PC-3 (cell line): ENCODE measurements around the gene GCSH. TPM values are rescaled to one million over a fixed set of nuclear protein-coding genes. Genes with fewer than 3 reads are reported as not detected.
A peak's percentile ranks its signal among the peaks of the same experiment; 100 is the strongest.

ENCODE experiments used
- ATAC-seq: fragments of 200-7000 bp; cut with Tn5 transposase; 2 replicates; pipeline ENCODE4 v1.9.1; 2020; ENCODE audit warnings: mild to moderate bottlenecking, moderate library complexity
- BruUV-seq: library from RNA; stranded (reverse); fragments of 400-500 nt; replicated peaks from 2 replicates; lab custom pipeline; 2021; lab: Mats Ljungman, UMichigan
- CTCF ChIA-PET: fragments of 300-600 bp; sonication (Branson Sonifier 250); formaldehyde crosslinking; loops from one replicate; lab custom pipeline; 2022; ENCODE audit warnings: antibody characterized with exemption; lab: Charles Lee
- POLR2A ChIA-PET: fragments of 300-600 bp; sonication (Branson Sonifier 250); formaldehyde crosslinking; loops from one replicate; lab custom pipeline; 2022; ENCODE audit warnings: antibody characterized with exemption; ENCODE audit not compliant: unreplicated experiment; lab: Charles Lee
- DNase-seq: peaks from one replicate; pipeline ENCODE4 v3.0.0-alpha.2; 2015
- H2AFZ ChIP-seq: fragments of 300-600 bp; sonication (generic); 2 replicates; pipeline ENCODE4 v1.6.0; 2016; ENCODE audit warnings: antibody characterized with exemption, low read length
- H3F3A ChIP-seq: fragments of 300-600 bp; sonication (generic); one replicate; pipeline ENCODE4 v1.6.0; 2017; ENCODE audit warnings: antibody characterized with exemption, low read length, control low read depth, mild to moderate bottlenecking; ENCODE audit not compliant: unreplicated experiment
- H3K27ac ChIP-seq: fragments of 300-600 bp; sonication (generic); 2 replicates; pipeline ENCODE4 v1.5.1; 2016; ENCODE audit warnings: mild to moderate bottlenecking, low read length
- H3K27me3 ChIP-seq: fragments of 300-600 bp; sonication (generic); 2 replicates; pipeline ENCODE4 v1.6.1; 2016; ENCODE audit warnings: low read length, mixed read lengths
- H3K36me3 ChIP-seq: fragments of 300-600 bp; sonication (generic); 2 replicates; pipeline ENCODE4 v1.6.1; 2016; ENCODE audit warnings: low read depth, mixed run types, low read length, mixed read lengths
- H3K4me1 ChIP-seq: fragments of 300-600 bp; sonication (generic); 2 replicates; pipeline ENCODE4 v1.5.1; 2016; ENCODE audit warnings: low read length; ENCODE audit not compliant: insufficient read depth
- H3K4me2 ChIP-seq: fragments of 300-600 bp; sonication (generic); 2 replicates; pipeline ENCODE4 v1.6.0; 2016; ENCODE audit warnings: low read length
- H3K4me3 ChIP-seq: fragments of 300-600 bp; sonication (generic); 2 replicates; pipeline ENCODE4 v1.5.1; 2016; ENCODE audit warnings: mild to moderate bottlenecking, low read length, mixed read lengths
- H3K79me2 ChIP-seq: fragments of 300-600 bp; sonication (generic); 2 replicates; pipeline ENCODE4 v1.6.1; 2017; ENCODE audit warnings: low read length, mixed read lengths
- H3K9ac ChIP-seq: fragments of 300-600 bp; sonication (generic); 2 replicates; pipeline ENCODE4 v1.6.0; 2016; ENCODE audit warnings: mild to moderate bottlenecking, low read length
- H3K9me2 ChIP-seq: fragments of 300-600 bp; sonication (generic); replicated peaks from 2 replicates; pipeline ENCODE4 v1.6.1; 2016; ENCODE audit warnings: mixed run types, low read length, mixed read lengths
- H3K9me3 ChIP-seq: fragments of 300-600 bp; sonication (generic); 2 replicates; pipeline ENCODE4 v1.6.1; 2016; ENCODE audit warnings: low read length, mixed read lengths
- H4K20me1 ChIP-seq: fragments of 300-600 bp; sonication (generic); 2 replicates; pipeline ENCODE4 v1.6.1; 2016; ENCODE audit warnings: low read length, mixed read lengths
- CTCF ChIP-seq: fragments of 300-600 bp; sonication (generic); conservative IDR thresholded peaks from 2 replicates; pipeline ENCODE4 v1.5.1; 2017; ENCODE audit warnings: antibody characterized with exemption, low read depth, mild to moderate bottlenecking, low read length
- EZH2 ChIP-seq: fragments of 300-600 bp; sonication (generic); IDR thresholded peaks from one replicate; pipeline ENCODE4 v1.6.1; 2017; ENCODE audit warnings: antibody characterized with exemption, mild to moderate bottlenecking, low read length; ENCODE audit not compliant: unreplicated experiment
- EZH2phosphoT487 ChIP-seq: fragments of 300-600 bp; sonication (generic); IDR thresholded peaks from 2 replicates; pipeline ENCODE4 v1.6.1; 2018; ENCODE audit warnings: mild to moderate bottlenecking, antibody characterized with exemption, low read length, borderline replicate concordance
- intact Hi-C: fragments of 100-400 bp; cut with micrococcal nuclease; formaldehyde crosslinking; loops from 2 replicates; pipeline ENCODE4 v1.9.0; 2023
- total RNA-seq: library from RNA; depleted of rRNA; stranded (reverse); fragments of >200 nt; gene quantifications from 2 replicates; pipeline ENCODE4 v1.2.3, GENCODE V29; 2014

GCSH gene
- total RNA-seq, 1 experiment from 2014 or later, result 47.5 TPM

GRCh38 chr16:81071805-81072204 lies 24.4 kb downstream of the GCSH start:
- no peak overlapping the region for H3K4me3 ChIP-seq
- no peaks in the 10 kb centered on the region for H3K9me2 ChIP-seq
- no peaks in the 10 kb centered on the region for H3K36me3 ChIP-seq
- H2AFZ ChIP-seq, result no peak overlapping the region
- no peaks in the 10 kb centered on the region for H3K9me3 ChIP-seq
- no peaks in the 10 kb centered on the region for H3K27me3 ChIP-seq
- DNase-seq (peak; percentile 75), ATAC-seq (peak; percentile 74)
- no peak overlapping the region for H3K9ac ChIP-seq
- H3K79me2 ChIP-seq, result no peaks in the 10 kb centered on the region
- TF ChIP-seq EZH2 (no peak), EZH2phosphoT487 (no peak), CTCF (no peak)
- ChIA-PET CTCF (interaction anchor here (0.8 kb wide), 1 partner anchor 36 kb away, joined by 3 read pairs; the partner anchor contains the start of gene ATMIN), POLR2A (no interaction called here)
- H4K20me1 ChIP-seq, result no peaks in the 10 kb centered on the region
- BruUV-seq, result no TSS peak
- H3K4me1 ChIP-seq, result peaks cover 18% of the 10 kb centered on the region
- H3K27ac ChIP-seq, result peak overlapping the region; percentile 31
- H3K4me2 ChIP-seq, result peak overlapping the region; percentile 29; the same call in 1 of the 2 replicates
- intact Hi-C loops, result no loop called here
- H3F3A ChIP-seq, result no peaks in the 10 kb centered on the region

GRCh38 chr16:81070979-81071378 lies 25.2 kb downstream of the GCSH start:
- Histone ChIP-seq H3K4me2 (no peak overlapping the region), H3K4me3 (no peak overlapping the region), H3K9me2 (no peaks in the 10 kb centered on the region), H4K20me1 (no peaks in the 10 kb centered on the region), H3K27ac (0 out of 2 replicates have a peak overlapping the region, but pooled peaks have one; percentile 31), H3K36me3 (no peaks in the 10 kb centered on the region), H3K27me3 (no peaks in the 10 kb centered on the region), H3K9me3 (no peaks in the 10 kb centered on the region), H3F3A (no peaks in the 10 kb centered on the region), H2AFZ (no peak overlapping the region), H3K4me1 (peaks cover 18% of the 10 kb centered on the region), H3K79me2 (no peaks in the 10 kb centered on the region), H3K9ac (no peak overlapping the region)
- DNase-seq (no peak), ATAC-seq (no peak)
- intact Hi-C loops, result no loop called here
- POLR2A ChIA-PET, result no interaction called here
- no TSS peak for BruUV-seq
- TF ChIP-seq EZH2 (no peak), EZH2phosphoT487 (no peak), CTCF (no peak)
- CTCF ChIA-PET, result interaction anchor here (0.8 kb wide), 1 partner anchor 35 kb away, joined by 3 read pairs; the partner anchor contains the start of gene ATMIN

- ATAC-seq, result no peak
- Histone ChIP-seq H3K9me2 (no peaks in the 10 kb centered on the region), H3K4me2 (no peak overlapping the region), H4K20me1 (no peaks in the 10 kb centered on the region), H3K27me3 (no peaks in the 10 kb centered on the region), H3F3A (no peaks in the 10 kb centered on the region), H2AFZ (no peak overlapping the region), H3K9me3 (no peaks in the 10 kb centered on the region), H3K79me2 (no peaks in the 10 kb centered on the region), H3K27ac (no peak overlapping the region), H3K36me3 (no peaks in the 10 kb centered on the region), H3K9ac (no peak overlapping the region), H3K4me3 (no peak overlapping the region), H3K4me1 (peaks cover 22% of the 10 kb centered on the region)
- intact Hi-C loops, result no loop called here
- DNase-seq, result no peak
- ChIA-PET POLR2A (no interaction called here), CTCF (no interaction called here)
- no TSS peak for BruUV-seq
- TF ChIP-seq EZH2phosphoT487 (no peak), EZH2 (no peak)
These were observed 27.1 kb downstream of the GCSH start for GRCh38 chr16:81069063-81069462.
